Measurements from ENCODE around the gene TTYH1. TPM values are rescaled to one million over a fixed set of nuclear protein-coding genes. Genes with fewer than 3 reads are reported as not detected.

Gene TTYH1
- total and polyA plus RNA-seq, 9 of the 15 experiments (the other 6 are each of a cell fraction or from before 2014, with no cell fraction given): 0.08 TPM; not detected in 8

DNA sequence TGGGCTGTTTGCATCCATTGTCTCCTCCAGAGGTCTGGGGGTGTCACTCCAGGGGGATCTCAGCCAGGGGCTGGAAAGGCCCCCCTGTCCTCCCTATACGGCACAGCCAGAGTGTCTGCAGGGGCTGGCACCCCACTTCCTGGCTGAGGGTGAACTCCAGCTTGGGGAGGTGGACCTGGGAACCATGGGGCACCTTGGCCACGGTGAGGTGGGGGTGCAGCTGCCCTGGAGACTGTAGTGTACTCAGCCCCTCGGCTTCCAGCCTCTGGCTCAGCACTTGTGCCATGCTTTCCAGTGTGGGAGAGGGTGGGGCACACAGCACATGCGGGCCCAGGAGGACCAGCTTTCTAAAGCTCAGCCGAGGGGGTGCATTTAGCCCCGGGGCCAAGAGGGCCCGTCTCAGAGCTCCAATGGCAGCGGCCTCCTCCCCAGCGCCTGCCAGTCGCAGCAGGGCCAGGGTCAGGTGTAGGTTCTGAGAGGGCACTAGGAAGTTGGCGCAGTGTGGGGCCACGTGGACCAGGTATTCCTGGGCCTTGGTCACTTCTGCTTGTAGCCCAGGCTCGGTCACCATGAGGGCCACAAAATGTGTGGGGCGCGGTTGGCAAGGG is 46.9 kb downstream of the TTYH1 start (continued):
- TF ChIP-seq, protein P1, sequence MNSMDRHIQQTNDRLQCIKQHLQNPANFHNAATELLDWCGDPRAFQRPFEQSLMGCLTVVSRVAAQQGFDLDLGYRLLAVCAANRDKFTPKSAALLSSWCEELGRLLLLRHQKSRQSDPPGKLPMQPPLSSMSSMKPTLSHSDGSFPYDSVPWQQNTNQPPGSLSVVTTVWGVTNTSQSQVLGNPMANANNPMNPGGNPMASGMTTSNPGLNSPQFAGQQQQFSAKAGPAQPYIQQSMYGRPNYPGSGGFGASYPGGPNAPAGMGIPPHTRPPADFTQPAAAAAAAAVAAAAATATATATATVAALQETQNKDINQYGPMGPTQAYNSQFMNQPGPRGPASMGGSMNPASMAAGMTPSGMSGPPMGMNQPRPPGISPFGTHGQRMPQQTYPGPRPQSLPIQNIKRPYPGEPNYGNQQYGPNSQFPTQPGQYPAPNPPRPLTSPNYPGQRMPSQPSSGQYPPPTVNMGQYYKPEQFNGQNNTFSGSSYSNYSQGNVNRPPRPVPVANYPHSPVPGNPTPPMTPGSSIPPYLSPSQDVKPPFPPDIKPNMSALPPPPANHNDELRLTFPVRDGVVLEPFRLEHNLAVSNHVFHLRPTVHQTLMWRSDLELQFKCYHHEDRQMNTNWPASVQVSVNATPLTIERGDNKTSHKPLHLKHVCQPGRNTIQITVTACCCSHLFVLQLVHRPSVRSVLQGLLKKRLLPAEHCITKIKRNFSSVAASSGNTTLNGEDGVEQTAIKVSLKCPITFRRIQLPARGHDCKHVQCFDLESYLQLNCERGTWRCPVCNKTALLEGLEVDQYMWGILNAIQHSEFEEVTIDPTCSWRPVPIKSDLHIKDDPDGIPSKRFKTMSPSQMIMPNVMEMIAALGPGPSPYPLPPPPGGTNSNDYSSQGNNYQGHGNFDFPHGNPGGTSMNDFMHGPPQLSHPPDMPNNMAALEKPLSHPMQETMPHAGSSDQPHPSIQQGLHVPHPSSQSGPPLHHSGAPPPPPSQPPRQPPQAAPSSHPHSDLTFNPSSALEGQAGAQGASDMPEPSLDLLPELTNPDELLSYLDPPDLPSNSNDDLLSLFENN (IDR thresholded peaks at IDR 0.05; ENCODE audit: low read depth in 2 of 2, low read length in 2 of 2): no peak
- TF ChIP-seq, protein P2, sequence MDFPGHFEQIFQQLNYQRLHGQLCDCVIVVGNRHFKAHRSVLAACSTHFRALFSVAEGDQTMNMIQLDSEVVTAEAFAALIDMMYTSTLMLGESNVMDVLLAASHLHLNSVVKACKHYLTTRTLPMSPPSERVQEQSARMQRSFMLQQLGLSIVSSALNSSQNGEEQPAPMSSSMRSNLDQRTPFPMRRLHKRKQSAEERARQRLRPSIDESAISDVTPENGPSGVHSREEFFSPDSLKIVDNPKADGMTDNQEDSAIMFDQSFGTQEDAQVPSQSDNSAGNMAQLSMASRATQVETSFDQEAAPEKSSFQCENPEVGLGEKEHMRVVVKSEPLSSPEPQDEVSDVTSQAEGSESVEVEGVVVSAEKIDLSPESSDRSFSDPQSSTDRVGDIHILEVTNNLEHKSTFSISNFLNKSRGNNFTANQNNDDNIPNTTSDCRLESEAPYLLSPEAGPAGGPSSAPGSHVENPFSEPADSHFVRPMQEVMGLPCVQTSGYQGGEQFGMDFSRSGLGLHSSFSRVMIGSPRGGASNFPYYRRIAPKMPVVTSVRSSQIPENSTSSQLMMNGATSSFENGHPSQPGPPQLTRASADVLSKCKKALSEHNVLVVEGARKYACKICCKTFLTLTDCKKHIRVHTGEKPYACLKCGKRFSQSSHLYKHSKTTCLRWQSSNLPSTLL (IDR thresholded peaks at IDR 0.05): no peak
- TF ChIP-seq, protein P3, sequence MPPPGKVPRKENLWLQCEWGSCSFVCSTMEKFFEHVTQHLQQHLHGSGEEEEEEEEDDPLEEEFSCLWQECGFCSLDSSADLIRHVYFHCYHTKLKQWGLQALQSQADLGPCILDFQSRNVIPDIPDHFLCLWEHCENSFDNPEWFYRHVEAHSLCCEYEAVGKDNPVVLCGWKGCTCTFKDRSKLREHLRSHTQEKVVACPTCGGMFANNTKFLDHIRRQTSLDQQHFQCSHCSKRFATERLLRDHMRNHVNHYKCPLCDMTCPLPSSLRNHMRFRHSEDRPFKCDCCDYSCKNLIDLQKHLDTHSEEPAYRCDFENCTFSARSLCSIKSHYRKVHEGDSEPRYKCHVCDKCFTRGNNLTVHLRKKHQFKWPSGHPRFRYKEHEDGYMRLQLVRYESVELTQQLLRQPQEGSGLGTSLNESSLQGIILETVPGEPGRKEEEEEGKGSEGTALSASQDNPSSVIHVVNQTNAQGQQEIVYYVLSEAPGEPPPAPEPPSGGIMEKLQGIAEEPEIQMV (tag; conservative IDR thresholded peaks at IDR 0.05; ENCODE audit: low read depth): no peak
- TF ChIP-seq TFAM (CRISPR knock-in tag; conservative IDR thresholded peaks at IDR 0.05) (no peak), POU5F1 (IDR thresholded peaks at IDR 0.05; ENCODE audit: borderline replicate concordance, low read depth, low read length, partially characterized antibody) (no peak), MCM5 (IDR thresholded peaks at IDR 0.05; ENCODE audit: low read depth) (no peak), PML (IDR thresholded peaks at IDR 0.05; ENCODE audit: low read length) (no peak), DACH1 (IDR thresholded peaks at IDR 0.05; ENCODE audit: partially characterized antibody) (no peak), ZNF212 (CRISPR knock-in tag; IDR thresholded peaks at IDR 0.05) (no peak), NCOA6 (IDR thresholded peaks at IDR 0.05) (no peak), HMG20B (CRISPR knock-in tag; IDR thresholded peaks at IDR 0.05) (no peak), SRSF7 (optimal IDR thresholded peaks at IDR 0.05; ENCODE audit: low read depth, low read length) (no peak), ZNF77 (CRISPR knock-in tag; IDR thresholded peaks at IDR 0.05) (no peak), FOXJ2 (tag; IDR thresholded peaks at IDR 0.05) (no peak), SIN3B (IDR thresholded peaks at IDR 0.05; ENCODE audit: low read depth) (no peak), NELFE (IDR thresholded peaks at IDR 0.05; ENCODE audit: insufficient read depth, insufficient read length) (no peak)
- TF ChIP-seq, protein P4, sequence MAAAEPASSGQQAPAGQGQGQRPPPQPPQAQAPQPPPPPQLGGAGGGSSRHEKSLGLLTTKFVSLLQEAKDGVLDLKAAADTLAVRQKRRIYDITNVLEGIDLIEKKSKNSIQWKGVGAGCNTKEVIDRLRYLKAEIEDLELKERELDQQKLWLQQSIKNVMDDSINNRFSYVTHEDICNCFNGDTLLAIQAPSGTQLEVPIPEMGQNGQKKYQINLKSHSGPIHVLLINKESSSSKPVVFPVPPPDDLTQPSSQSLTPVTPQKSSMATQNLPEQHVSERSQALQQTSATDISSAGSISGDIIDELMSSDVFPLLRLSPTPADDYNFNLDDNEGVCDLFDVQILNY (CRISPR knock-in tag; IDR thresholded peaks at IDR 0.05): no peak
- TF ChIP-seq, protein P5, sequence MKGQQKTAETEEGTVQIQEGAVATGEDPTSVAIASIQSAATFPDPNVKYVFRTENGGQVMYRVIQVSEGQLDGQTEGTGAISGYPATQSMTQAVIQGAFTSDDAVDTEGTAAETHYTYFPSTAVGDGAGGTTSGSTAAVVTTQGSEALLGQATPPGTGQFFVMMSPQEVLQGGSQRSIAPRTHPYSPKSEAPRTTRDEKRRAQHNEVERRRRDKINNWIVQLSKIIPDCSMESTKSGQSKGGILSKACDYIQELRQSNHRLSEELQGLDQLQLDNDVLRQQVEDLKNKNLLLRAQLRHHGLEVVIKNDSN (CRISPR knock-in tag; IDR thresholded peaks at IDR 0.05): no peak
- TF ChIP-seq, protein P6, sequence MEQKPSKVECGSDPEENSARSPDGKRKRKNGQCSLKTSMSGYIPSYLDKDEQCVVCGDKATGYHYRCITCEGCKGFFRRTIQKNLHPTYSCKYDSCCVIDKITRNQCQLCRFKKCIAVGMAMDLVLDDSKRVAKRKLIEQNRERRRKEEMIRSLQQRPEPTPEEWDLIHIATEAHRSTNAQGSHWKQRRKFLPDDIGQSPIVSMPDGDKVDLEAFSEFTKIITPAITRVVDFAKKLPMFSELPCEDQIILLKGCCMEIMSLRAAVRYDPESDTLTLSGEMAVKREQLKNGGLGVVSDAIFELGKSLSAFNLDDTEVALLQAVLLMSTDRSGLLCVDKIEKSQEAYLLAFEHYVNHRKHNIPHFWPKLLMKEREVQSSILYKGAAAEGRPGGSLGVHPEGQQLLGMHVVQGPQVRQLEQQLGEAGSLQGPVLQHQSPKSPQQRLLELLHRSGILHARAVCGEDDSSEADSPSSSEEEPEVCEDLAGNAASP (IDR thresholded peaks at IDR 0.05): no peak

Data from K562 (cell line).